A549 (cell line): ENCODE data around the gene LHFPL2.

Source experiments
- CHD2 ChIP-seq: fragments of 150-350 bp; IDR thresholded peaks from 2 replicates; pipeline ENCODE4 v1.6.1; 2014; ENCODE audit warnings: low read length; ENCODE audit not compliant: partially characterized antibody
- CHD4 ChIP-seq: fragments of 200-600 bp; sonication (generic); IDR thresholded peaks from 2 replicates; pipeline ENCODE4 v1.6.1; 2016; ENCODE audit warnings: antibody characterized with exemption, mild to moderate bottlenecking, borderline replicate concordance
- HOXA7 ChIP-seq: fragments of 250-450 bp; sonication (Bioruptor Pico); IDR thresholded peaks from 2 replicates; pipeline ENCODE4 v1.5.0; 2020; ENCODE audit warnings: mild to moderate bottlenecking, moderate library complexity
- JUNB ChIP-seq: fragments of >200 bp; sonication (Bioruptor Twin); formaldehyde crosslinking; IDR thresholded peaks from 2 replicates; pipeline ENCODE4 v1.6.1; 2016
- MAZ ChIP-seq: fragments of 150-350 bp; IDR thresholded peaks from 2 replicates; pipeline ENCODE4 v1.6.1; 2014; ENCODE audit warnings: antibody characterized with exemption, low read depth, low read length, borderline replicate concordance
- MYC ChIP-seq: IDR thresholded peaks from 2 replicates; pipeline ENCODE4 v1.6.1; 2012; ENCODE audit warnings: mild to moderate bottlenecking, inconsistent platforms, low read length, improper control_type of control experiment, borderline replicate concordance
- POLR2A ChIP-seq: IDR thresholded peaks from 2 replicates; pipeline ENCODE4 v1.6.1; 2012; ENCODE audit warnings: mild to moderate bottlenecking, low read length
- RCOR1 ChIP-seq: fragments of 150-350 bp; IDR thresholded peaks from 2 replicates; pipeline ENCODE4 v1.6.1; 2014; ENCODE audit warnings: antibody characterized with exemption, low read length, low read depth
- SMC3 ChIP-seq: fragments of >200 bp; sonication (Bioruptor Twin); formaldehyde crosslinking; IDR thresholded peaks from 3 replicates; pipeline ENCODE4 v1.6.1; 2018; ENCODE audit warnings: inconsistent platforms
- TP53 ChIP-seq: fragments of 250-450 bp; sonication (Bioruptor Pico); IDR thresholded peaks from 2 replicates; pipeline ENCODE4 v1.5.0; 2021; ENCODE audit warnings: mild to moderate bottlenecking, moderate library complexity
- USF2 ChIP-seq: fragments of 450-650 bp; IDR thresholded peaks from 2 replicates; pipeline ENCODE4 v1.6.1; 2014; ENCODE audit warnings: antibody characterized with exemption
- TF ChIP-seq, protein P1 (sequence below): fragments of >200 bp; sonication (Bioruptor Twin); formaldehyde crosslinking; IDR thresholded peaks from 3 replicates; pipeline ENCODE4 v1.5.1; 2016

- TF ChIP-seq, protein P1, sequence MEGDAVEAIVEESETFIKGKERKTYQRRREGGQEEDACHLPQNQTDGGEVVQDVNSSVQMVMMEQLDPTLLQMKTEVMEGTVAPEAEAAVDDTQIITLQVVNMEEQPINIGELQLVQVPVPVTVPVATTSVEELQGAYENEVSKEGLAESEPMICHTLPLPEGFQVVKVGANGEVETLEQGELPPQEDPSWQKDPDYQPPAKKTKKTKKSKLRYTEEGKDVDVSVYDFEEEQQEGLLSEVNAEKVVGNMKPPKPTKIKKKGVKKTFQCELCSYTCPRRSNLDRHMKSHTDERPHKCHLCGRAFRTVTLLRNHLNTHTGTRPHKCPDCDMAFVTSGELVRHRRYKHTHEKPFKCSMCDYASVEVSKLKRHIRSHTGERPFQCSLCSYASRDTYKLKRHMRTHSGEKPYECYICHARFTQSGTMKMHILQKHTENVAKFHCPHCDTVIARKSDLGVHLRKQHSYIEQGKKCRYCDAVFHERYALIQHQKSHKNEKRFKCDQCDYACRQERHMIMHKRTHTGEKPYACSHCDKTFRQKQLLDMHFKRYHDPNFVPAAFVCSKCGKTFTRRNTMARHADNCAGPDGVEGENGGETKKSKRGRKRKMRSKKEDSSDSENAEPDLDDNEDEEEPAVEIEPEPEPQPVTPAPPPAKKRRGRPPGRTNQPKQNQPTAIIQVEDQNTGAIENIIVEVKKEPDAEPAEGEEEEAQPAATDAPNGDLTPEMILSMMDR = no peak
- TF ChIP-seq CHD2 (no peak), POLR2A (no peak), MAZ (no peak), SMC3 (no peak), CHD4 (no peak), JUNB (no peak), USF2 (no peak), TP53 (CRISPR knock-in tag) (no peak), RCOR1 (no peak), MYC (no peak), HOXA7 (CRISPR knock-in tag) (no peak)
Measured at GRCh38 chr5:78669331-78669730, 20.8 kb upstream of the LHFPL2 start.
